ENCODE results near the gene MYB.

- no peak for TF ChIP-seq TEAD2 (CRISPR knock-in tag; IDR thresholded peaks at IDR 0.05)
- TF ChIP-seq, protein P1, sequence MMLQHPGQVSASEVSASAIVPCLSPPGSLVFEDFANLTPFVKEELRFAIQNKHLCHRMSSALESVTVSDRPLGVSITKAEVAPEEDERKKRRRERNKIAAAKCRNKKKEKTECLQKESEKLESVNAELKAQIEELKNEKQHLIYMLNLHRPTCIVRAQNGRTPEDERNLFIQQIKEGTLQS (CRISPR knock-in tag; IDR thresholded peaks at IDR 0.05): no peak
- TF ChIP-seq ZNF781 (CRISPR knock-in tag; IDR thresholded peaks at IDR 0.05; ENCODE audit: borderline replicate concordance, not compliant biosample characterization): no peak
- no peak for TF ChIP-seq HOXA7 (CRISPR knock-in tag; IDR thresholded peaks at IDR 0.05)
- no peak for TF ChIP-seq ZNF747 (CRISPR knock-in tag; IDR thresholded peaks at IDR 0.05; ENCODE audit: borderline replicate concordance)
- TF ChIP-seq CTCF (CRISPR knock-in tag; IDR thresholded peaks at IDR 0.05): no peak
- no peak for TF ChIP-seq EP300 (IDR thresholded peaks at IDR 0.05; ENCODE audit: low read depth in 2 of 2, low read length in 2 of 2)
- TF ChIP-seq EP300 (CRISPR knock-in tag; IDR thresholded peaks at IDR 0.05; ENCODE audit: borderline replicate concordance): no peak
- TF ChIP-seq POLR2AphosphoS5 (IDR thresholded peaks at IDR 0.05; ENCODE audit: low read depth, low read length): no peak
- TF ChIP-seq, protein P2, sequence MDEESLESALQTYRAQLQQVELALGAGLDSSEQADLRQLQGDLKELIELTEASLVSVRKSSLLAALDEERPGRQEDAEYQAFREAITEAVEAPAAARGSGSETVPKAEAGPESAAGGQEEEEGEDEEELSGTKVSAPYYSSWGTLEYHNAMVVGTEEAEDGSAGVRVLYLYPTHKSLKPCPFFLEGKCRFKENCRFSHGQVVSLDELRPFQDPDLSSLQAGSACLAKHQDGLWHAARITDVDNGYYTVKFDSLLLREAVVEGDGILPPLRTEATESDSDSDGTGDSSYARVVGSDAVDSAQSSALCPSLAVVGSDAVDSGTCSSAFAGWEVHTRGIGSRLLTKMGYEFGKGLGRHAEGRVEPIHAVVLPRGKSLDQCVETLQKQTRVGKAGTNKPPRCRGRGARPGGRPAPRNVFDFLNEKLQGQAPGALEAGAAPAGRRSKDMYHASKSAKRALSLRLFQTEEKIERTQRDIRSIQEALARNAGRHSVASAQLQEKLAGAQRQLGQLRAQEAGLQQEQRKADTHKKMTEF (CRISPR knock-in tag; IDR thresholded peaks at IDR 0.05): no peak
- TF ChIP-seq ZNF224 (CRISPR knock-in tag; IDR thresholded peaks at IDR 0.05): no peak
- TF ChIP-seq TP53 (CRISPR knock-in tag; conservative IDR thresholded peaks at IDR 0.05): no peak
- TF ChIP-seq YEATS2 (CRISPR knock-in tag; IDR thresholded peaks at IDR 0.05; ENCODE audit: borderline replicate concordance): no peak
- no peak for TF ChIP-seq SIN3A (IDR thresholded peaks at IDR 0.05; ENCODE audit: borderline replicate concordance, low read depth, low read length)
These were observed 10.6 kb downstream of the MYB start for GRCh38 chr6:135191508-135192255.
